LNCaP clone FGC (cell line): ENCODE measurements around the gene MIB1.

ENCODE experiments used
- DNase-seq: peaks from one replicate; pipeline ENCODE4 v3.0.0-alpha.2; 2011; ENCODE audit warnings: low read depth
- H3K4me3 ChIP-seq: 2 replicates; pipeline ENCODE4 v1.5.1; 2011; ENCODE audit warnings: mild to moderate bottlenecking, low read depth, low read length, control low read depth
- TF ChIP-seq, protein P1 (sequence below): IDR thresholded peaks from 2 replicates; pipeline ENCODE4 v1.5.1; 2012; ENCODE audit warnings: mild to moderate bottlenecking; ENCODE audit not compliant: control insufficient read depth, insufficient read depth; ENCODE audit errors: extremely low read depth

The MIB1 gene

DNA sequence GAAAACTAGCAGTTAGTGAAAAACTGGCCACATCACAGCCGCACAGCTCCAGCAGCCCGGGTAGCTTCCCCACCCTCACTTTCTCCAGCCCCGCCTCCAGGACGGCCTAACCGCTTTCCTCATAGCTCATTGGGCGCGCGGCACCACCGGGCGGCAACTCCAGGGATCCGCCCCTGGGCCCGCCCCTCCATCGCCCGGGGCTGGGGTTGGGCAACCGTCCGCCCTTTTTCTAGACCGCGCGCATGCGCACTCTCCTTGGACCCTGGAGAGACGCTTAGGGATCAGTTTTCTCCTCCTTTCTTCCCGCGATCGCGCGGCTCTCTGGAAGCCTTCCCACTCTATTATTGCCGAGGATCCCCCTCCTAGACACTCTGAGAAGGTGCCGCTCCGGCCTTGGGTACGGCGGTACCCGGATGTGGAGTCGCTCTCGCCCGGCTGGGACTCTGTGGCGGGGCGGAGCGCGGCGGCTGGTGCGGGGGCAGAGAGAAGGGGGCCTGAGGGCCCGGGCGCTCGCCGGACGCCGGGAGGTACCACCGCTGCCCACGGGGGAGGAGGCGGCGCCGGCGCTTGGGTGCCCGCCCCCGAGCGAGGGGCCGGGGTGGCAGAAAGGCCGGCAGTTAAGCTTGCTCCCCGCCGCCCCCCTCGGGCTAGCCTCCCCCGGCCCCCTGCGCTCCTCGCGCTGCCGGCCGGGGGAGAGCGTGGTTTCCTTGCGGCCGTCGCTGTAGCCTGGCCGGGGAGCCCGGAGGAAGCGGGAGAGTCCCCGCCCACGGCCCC lies at the start of gene MIB1:
MIB1 (plus strand) TSS at position 255 of the 774 bp plus-strand sequence. CDS start 792 bp downstream, outside the sequence.
- TF ChIP-seq, protein P1, sequence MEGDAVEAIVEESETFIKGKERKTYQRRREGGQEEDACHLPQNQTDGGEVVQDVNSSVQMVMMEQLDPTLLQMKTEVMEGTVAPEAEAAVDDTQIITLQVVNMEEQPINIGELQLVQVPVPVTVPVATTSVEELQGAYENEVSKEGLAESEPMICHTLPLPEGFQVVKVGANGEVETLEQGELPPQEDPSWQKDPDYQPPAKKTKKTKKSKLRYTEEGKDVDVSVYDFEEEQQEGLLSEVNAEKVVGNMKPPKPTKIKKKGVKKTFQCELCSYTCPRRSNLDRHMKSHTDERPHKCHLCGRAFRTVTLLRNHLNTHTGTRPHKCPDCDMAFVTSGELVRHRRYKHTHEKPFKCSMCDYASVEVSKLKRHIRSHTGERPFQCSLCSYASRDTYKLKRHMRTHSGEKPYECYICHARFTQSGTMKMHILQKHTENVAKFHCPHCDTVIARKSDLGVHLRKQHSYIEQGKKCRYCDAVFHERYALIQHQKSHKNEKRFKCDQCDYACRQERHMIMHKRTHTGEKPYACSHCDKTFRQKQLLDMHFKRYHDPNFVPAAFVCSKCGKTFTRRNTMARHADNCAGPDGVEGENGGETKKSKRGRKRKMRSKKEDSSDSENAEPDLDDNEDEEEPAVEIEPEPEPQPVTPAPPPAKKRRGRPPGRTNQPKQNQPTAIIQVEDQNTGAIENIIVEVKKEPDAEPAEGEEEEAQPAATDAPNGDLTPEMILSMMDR = no peak
- peak within 1 kb of the TSS; percentile 75 for H3K4me3 ChIP-seq
- peak; percentile 78 for DNase-seq

DNA sequence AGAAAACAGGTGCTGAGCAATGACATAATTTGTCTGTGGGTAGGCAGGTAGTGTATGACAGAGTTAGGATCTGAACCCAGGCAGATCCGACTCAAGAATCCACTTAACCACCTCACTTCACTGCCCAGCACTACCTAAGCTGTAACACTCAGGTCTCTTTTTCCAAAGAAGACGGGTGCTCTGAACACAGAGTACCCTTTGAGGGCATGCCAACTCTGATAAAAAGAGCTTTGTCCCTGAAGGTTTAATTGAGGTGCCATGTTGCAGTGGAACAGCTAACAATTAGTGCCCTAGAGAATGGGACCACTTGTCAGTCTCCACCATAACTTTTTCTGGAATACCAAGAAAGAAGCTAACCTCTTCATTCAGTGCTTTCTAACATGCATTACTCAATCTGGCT lies 47.3 kb upstream of the MIB1 start:
- TF ChIP-seq, protein P1 = no peak
- H3K4me3 ChIP-seq = no peak overlapping the region
- DNase-seq = no peak

GRCh38 chr18:21700528-21701075 lies 40.0 kb upstream of the MIB1 start:
- H3K4me3 ChIP-seq = no peak overlapping the region
- TF ChIP-seq, protein P1 = no peak
- DNase-seq = no peak

DNA sequence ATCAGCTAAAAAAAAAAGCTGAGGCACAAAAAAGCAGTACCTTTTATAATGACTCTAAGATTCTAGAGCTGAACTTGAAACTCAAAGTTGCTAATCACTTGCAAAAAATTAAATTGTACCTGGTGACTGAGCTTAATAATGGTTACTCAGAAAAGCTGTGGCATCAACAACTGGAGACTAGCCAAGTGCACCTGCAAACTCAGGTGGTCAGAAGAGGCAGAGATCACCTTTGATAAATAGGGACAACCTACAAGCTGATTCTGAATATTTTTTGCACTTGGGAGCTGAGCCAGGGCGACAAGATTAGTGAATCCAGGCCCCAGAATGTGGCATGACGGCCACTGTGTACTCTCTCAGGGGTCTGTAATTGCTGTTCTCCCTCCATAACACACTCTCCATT lies 39.0 kb upstream of the MIB1 start:
- TF ChIP-seq, protein P1 = no peak
- no peak for DNase-seq
- no peak overlapping the region for H3K4me3 ChIP-seq

DNA sequence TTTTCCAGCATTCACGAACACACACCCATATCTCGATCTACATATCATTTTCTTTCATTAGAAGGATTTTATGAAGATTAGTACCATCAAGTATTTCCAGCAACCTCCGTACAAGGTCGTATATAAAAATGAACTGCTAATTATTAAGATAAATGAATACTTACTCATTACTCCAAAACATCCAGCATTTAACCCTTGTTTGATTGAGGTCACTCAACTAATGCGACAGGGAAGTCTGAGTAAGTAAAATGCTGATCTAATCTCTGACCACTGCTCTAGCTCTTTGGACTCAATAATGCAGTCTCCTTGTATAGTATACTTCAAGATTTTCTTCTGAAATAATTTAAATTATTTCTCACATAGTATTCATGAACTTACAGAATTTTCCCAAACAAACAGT lies 38.0 kb upstream of the MIB1 start:
- TF ChIP-seq, protein P1 = no peak
- no peak overlapping the region for H3K4me3 ChIP-seq
- no peak for DNase-seq

DNA sequence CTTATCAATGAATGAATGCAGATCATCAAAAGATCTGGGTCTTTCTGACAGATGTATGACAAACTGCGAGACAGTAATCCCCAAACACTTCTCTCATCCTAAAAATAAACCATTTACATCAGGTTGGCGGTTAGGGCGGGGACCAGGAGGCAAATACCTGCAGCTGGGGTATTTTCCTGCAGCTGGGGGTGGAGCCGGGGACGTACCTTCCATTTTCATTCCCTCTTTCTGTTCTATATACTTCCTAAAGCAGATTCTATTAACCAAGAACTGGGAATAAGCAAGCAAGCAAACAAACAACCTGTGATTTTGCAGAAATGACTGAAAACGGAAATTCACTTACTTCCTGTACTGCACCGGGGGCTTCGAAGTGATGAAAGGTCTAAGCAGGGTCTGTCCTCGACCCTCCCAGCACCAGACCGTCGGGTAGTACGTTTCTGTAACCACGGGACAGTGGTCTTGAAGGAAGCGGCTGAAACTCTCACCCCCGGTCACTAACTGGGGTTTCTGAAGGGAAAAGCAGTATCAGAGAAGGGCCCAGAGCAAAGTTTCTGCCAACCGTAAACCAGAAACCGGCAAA lies 37.3 kb upstream of the MIB1 start:
- TF ChIP-seq, protein P1 = no peak
- H3K4me3 ChIP-seq = peak overlapping the region; percentile 70
- no peak for DNase-seq
